PC-3 (cell line): ENCODE results near the gene GNG14. TPM values are rescaled to one million over a fixed set of nuclear protein-coding genes. Genes with fewer than 3 reads are reported as not detected.

Experiments used
- ATAC-seq: fragments of 200-7000 bp; cut with Tn5 transposase; 2 replicates; pipeline ENCODE4 v1.9.1; 2020; ENCODE audit warnings: mild to moderate bottlenecking, moderate library complexity
- Bru-seq: library from RNA; stranded (reverse); fragments of 400-500 nt; gene quantifications from one replicate; lab custom pipeline; 2021; lab: Mats Ljungman, UMichigan
- BruChase-seq, 2 experiments: library from RNA; stranded (reverse); fragments of 400-500 nt; gene quantifications; one replicate each; lab custom pipeline; 2021; lab: Mats Ljungman, UMichigan
- BruUV-seq: library from RNA; stranded (reverse); fragments of 400-500 nt; replicated peaks from 2 replicates; lab custom pipeline; 2021; lab: Mats Ljungman, UMichigan
- CTCF ChIA-PET: fragments of 300-600 bp; sonication (Branson Sonifier 250); formaldehyde crosslinking; loops from one replicate; lab custom pipeline; 2022; ENCODE audit warnings: antibody characterized with exemption; lab: Charles Lee
- POLR2A ChIA-PET: fragments of 300-600 bp; sonication (Branson Sonifier 250); formaldehyde crosslinking; loops from one replicate; lab custom pipeline; 2022; ENCODE audit warnings: antibody characterized with exemption; ENCODE audit not compliant: unreplicated experiment; lab: Charles Lee
- DNase-seq: peaks from one replicate; pipeline ENCODE4 v3.0.0-alpha.2; 2015
- H2AFZ ChIP-seq: fragments of 300-600 bp; sonication (generic); 2 replicates; pipeline ENCODE4 v1.6.0; 2016; ENCODE audit warnings: antibody characterized with exemption, low read length
- H3F3A ChIP-seq: fragments of 300-600 bp; sonication (generic); one replicate; pipeline ENCODE4 v1.6.0; 2017; ENCODE audit warnings: antibody characterized with exemption, low read length, control low read depth, mild to moderate bottlenecking; ENCODE audit not compliant: unreplicated experiment
- H3K27ac ChIP-seq: fragments of 300-600 bp; sonication (generic); 2 replicates; pipeline ENCODE4 v1.5.1; 2016; ENCODE audit warnings: mild to moderate bottlenecking, low read length
- H3K27me3 ChIP-seq: fragments of 300-600 bp; sonication (generic); 2 replicates; pipeline ENCODE4 v1.6.1; 2016; ENCODE audit warnings: low read length, mixed read lengths
- H3K36me3 ChIP-seq: fragments of 300-600 bp; sonication (generic); 2 replicates; pipeline ENCODE4 v1.6.1; 2016; ENCODE audit warnings: low read depth, mixed run types, low read length, mixed read lengths
- H3K4me1 ChIP-seq: fragments of 300-600 bp; sonication (generic); 2 replicates; pipeline ENCODE4 v1.5.1; 2016; ENCODE audit warnings: low read length; ENCODE audit not compliant: insufficient read depth
- H3K4me2 ChIP-seq: fragments of 300-600 bp; sonication (generic); 2 replicates; pipeline ENCODE4 v1.6.0; 2016; ENCODE audit warnings: low read length
- H3K4me3 ChIP-seq: fragments of 300-600 bp; sonication (generic); 2 replicates; pipeline ENCODE4 v1.5.1; 2016; ENCODE audit warnings: mild to moderate bottlenecking, low read length, mixed read lengths
- H3K79me2 ChIP-seq: fragments of 300-600 bp; sonication (generic); 2 replicates; pipeline ENCODE4 v1.6.1; 2017; ENCODE audit warnings: low read length, mixed read lengths
- H3K9ac ChIP-seq: fragments of 300-600 bp; sonication (generic); 2 replicates; pipeline ENCODE4 v1.6.0; 2016; ENCODE audit warnings: mild to moderate bottlenecking, low read length
- H3K9me2 ChIP-seq: fragments of 300-600 bp; sonication (generic); replicated peaks from 2 replicates; pipeline ENCODE4 v1.6.1; 2016; ENCODE audit warnings: mixed run types, low read length, mixed read lengths
- H3K9me3 ChIP-seq: fragments of 300-600 bp; sonication (generic); 2 replicates; pipeline ENCODE4 v1.6.1; 2016; ENCODE audit warnings: low read length, mixed read lengths
- H4K20me1 ChIP-seq: fragments of 300-600 bp; sonication (generic); 2 replicates; pipeline ENCODE4 v1.6.1; 2016; ENCODE audit warnings: low read length, mixed read lengths
- EZH2 ChIP-seq: fragments of 300-600 bp; sonication (generic); IDR thresholded peaks from one replicate; pipeline ENCODE4 v1.6.1; 2017; ENCODE audit warnings: antibody characterized with exemption, mild to moderate bottlenecking, low read length; ENCODE audit not compliant: unreplicated experiment
- EZH2phosphoT487 ChIP-seq: fragments of 300-600 bp; sonication (generic); IDR thresholded peaks from 2 replicates; pipeline ENCODE4 v1.6.1; 2018; ENCODE audit warnings: mild to moderate bottlenecking, antibody characterized with exemption, low read length, borderline replicate concordance
- intact Hi-C: fragments of 100-400 bp; cut with micrococcal nuclease; formaldehyde crosslinking; loops from 2 replicates; pipeline ENCODE4 v1.9.0; 2023
- long read RNA-seq: library from polyadenylated mRNA; unstranded; transcript quantifications from one replicate; pipeline ENCODE4 v2.0.0, GENCODE V29; 2021; ENCODE audit not compliant: unreplicated experiment
- total RNA-seq: library from RNA; depleted of rRNA; stranded (reverse); fragments of >200 nt; gene quantifications from 2 replicates; pipeline ENCODE4 v1.2.3, GENCODE V29; 2014; rRNA removed
- TF ChIP-seq, protein P1 (sequence below): fragments of 300-600 bp; sonication (generic); conservative IDR thresholded peaks from 2 replicates; pipeline ENCODE4 v1.5.1; 2017; ENCODE audit warnings: antibody characterized with exemption, low read depth, mild to moderate bottlenecking, low read length

GNG14 gene
- total RNA-seq = not detected in 2 replicates
- percentile 46 among the genes with signal in this experiment for Bru-seq, nascent RNA
- BruChase-seq, experiment 1, labeled RNA remaining after a 6-hour chase = not detected
- BruChase-seq, experiment 2, labeled RNA remaining after a 2-hour chase = percentile 32 among the genes with signal in this experiment
- long read RNA-seq = 0 reads

- Histone ChIP-seq H3K9me2 (no peaks in the 10 kb centered on the region), H3K9me3 (no peaks in the 10 kb centered on the region), H3K36me3 (no peaks in the 10 kb centered on the region; the same call in 1 of the 2 replicates), H3K9ac (no peak within 1 kb of the TSS), H3K4me2 (no peak within 1 kb of the TSS), H3K27ac (no peak within 1 kb of the TSS), H3K4me1 (no peaks in the 10 kb centered on the region), H2AFZ (no peak within 1 kb of the TSS), H3F3A (no peaks in the 10 kb centered on the region), H3K79me2 (no peaks in the 10 kb centered on the region), H4K20me1 (no peaks in the 10 kb centered on the region), H3K4me3 (no peak within 1 kb of the TSS), H3K27me3 (no peaks in the 10 kb centered on the region)
- ATAC-seq (no peak; the same call in 1 of the 2 replicates), DNase-seq (no peak)
- TF ChIP-seq EZH2 (no peak), EZH2phosphoT487 (no peak)
- TF ChIP-seq, protein P1, sequence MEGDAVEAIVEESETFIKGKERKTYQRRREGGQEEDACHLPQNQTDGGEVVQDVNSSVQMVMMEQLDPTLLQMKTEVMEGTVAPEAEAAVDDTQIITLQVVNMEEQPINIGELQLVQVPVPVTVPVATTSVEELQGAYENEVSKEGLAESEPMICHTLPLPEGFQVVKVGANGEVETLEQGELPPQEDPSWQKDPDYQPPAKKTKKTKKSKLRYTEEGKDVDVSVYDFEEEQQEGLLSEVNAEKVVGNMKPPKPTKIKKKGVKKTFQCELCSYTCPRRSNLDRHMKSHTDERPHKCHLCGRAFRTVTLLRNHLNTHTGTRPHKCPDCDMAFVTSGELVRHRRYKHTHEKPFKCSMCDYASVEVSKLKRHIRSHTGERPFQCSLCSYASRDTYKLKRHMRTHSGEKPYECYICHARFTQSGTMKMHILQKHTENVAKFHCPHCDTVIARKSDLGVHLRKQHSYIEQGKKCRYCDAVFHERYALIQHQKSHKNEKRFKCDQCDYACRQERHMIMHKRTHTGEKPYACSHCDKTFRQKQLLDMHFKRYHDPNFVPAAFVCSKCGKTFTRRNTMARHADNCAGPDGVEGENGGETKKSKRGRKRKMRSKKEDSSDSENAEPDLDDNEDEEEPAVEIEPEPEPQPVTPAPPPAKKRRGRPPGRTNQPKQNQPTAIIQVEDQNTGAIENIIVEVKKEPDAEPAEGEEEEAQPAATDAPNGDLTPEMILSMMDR = no peak
- POLR2A ChIA-PET = no interaction called here
- intact Hi-C loops = no loop called here
- CTCF ChIA-PET = no interaction called here
- BruUV-seq = no TSS peak
Observed at GRCh38 chr19:12687496-12688196, at the start of gene GNG14. GNG14 (plus strand) TSS chr19:12687998; CDS start chr19:12688049, 51 bp downstream.

GRCh38 chr19:12638611-12639182, 49.1 kb upstream of the GNG14 start:
- peaks cover 3% of the 10 kb centered on the region for H3F3A ChIP-seq
- CTCF ChIA-PET = no interaction called here
- H3K9me3 ChIP-seq = no peaks in the 10 kb centered on the region
- no peaks in the 10 kb centered on the region for H3K27me3 ChIP-seq
- H3K27ac ChIP-seq = no peak overlapping the region
- ATAC-seq (no peak), DNase-seq (no peak)
- H3K79me2 ChIP-seq = no peaks in the 10 kb centered on the region
- H3K4me1 ChIP-seq = no peaks in the 10 kb centered on the region
- H3K4me3 ChIP-seq = no peak overlapping the region
- no peak overlapping the region for H3K9ac ChIP-seq
- H2AFZ ChIP-seq = no peak overlapping the region
- no peak overlapping the region for H3K4me2 ChIP-seq
- intact Hi-C loops = no loop called here
- H3K36me3 ChIP-seq = no peaks in the 10 kb centered on the region
- H3K9me2 ChIP-seq = no peaks in the 10 kb centered on the region
- no peaks in the 10 kb centered on the region for H4K20me1 ChIP-seq
- POLR2A ChIA-PET = no interaction called here
- no TSS peak for BruUV-seq
- no peak for TF ChIP-seq EZH2phosphoT487
- no peak for TF ChIP-seq EZH2
- TF ChIP-seq, protein P1 = no peak
